Measurements from ENCODE around the gene LYRM7. TPM values are rescaled to one million over a fixed set of nuclear protein-coding genes. Genes with fewer than 3 reads are reported as not detected.

LYRM7 gene
- total RNA-seq, 4 donors from 2014 or later: 7.0 to 10.4 (median 8.0) TPM

DNA sequence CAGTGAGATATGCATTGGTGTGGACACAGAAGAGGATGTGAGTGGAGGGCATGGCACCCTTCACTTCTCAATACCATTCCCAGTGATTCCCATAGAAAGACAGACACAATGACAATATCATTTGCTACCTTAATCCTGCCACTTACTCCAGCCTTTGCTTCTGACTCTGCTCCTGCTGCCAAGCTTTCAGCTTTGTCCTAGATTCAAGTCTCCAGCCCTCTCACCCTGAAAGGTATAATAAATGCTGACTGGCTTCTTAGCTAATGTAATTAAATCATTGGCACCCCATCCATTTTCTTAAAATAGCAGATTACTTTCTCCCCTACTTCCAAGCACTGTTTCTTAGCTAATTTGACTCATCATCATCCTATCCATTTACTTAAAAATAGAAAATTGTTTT, 52.0 kb downstream of the LYRM7 start:
- Histone ChIP-seq H3K4me1 (peaks cover 7% of the 10 kb centered on the region), H3K9me3 (no peaks in the 10 kb centered on the region), H3K36me3 (no peaks in the 10 kb centered on the region), H3K27ac (no peak overlapping the region), H3K27me3 (no peaks in the 10 kb centered on the region), H3K4me3 (no peak overlapping the region)
- no peak for TF ChIP-seq POLR2AphosphoS5 (IDR thresholded peaks at IDR 0.05)
- TF ChIP-seq, protein P1, sequence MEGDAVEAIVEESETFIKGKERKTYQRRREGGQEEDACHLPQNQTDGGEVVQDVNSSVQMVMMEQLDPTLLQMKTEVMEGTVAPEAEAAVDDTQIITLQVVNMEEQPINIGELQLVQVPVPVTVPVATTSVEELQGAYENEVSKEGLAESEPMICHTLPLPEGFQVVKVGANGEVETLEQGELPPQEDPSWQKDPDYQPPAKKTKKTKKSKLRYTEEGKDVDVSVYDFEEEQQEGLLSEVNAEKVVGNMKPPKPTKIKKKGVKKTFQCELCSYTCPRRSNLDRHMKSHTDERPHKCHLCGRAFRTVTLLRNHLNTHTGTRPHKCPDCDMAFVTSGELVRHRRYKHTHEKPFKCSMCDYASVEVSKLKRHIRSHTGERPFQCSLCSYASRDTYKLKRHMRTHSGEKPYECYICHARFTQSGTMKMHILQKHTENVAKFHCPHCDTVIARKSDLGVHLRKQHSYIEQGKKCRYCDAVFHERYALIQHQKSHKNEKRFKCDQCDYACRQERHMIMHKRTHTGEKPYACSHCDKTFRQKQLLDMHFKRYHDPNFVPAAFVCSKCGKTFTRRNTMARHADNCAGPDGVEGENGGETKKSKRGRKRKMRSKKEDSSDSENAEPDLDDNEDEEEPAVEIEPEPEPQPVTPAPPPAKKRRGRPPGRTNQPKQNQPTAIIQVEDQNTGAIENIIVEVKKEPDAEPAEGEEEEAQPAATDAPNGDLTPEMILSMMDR (IDR thresholded peaks at IDR 0.05): no peak
- no peak for DNase-seq (ENCODE audit: low spot score in 2 of 2)

DNA sequence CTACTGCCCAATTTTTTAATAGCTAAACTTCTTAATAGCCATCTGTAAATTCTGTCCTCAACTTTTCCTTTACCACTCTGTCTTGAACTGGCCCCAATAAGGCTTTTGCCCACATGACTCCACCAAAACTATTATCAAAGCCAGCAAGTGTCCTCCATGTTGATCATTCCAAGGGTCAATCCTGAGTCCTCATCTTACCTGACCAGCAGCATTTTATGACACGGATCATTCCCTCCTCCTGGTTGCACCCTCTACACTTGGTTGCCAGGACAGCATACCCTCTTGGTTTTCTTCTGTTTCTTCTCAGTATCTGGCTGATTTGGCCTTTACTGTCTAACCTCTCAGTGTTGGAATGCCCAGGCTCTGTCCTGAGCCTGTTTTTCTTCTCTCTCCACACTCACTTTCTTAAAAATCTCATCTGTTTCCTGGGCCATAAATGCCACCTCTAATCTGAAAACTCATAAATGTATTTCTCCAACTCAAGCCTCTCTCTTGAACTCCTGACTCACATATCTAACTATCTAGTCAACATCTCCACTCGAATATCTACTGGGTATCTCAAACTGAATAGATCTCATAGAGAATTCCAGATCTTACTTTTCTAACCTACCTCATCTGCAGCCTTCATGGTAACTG, 53.1 kb downstream of the LYRM7 start:
- no peak for TF ChIP-seq EP300 (IDR thresholded peaks at IDR 0.05)
- TF ChIP-seq POLR2AphosphoS5 (IDR thresholded peaks at IDR 0.05): no peak
- TF ChIP-seq POLR2A (IDR thresholded peaks at IDR 0.05): no peak
- Histone ChIP-seq H3K9me3 (no peaks in the 10 kb centered on the region), H3K36me3 (no peaks in the 10 kb centered on the region), H3K27me3 (no peaks in the 10 kb centered on the region), H3K4me1 (peaks cover 10% of the 10 kb centered on the region), H3K27ac (no peak overlapping the region), H3K4me3 (no peak overlapping the region)
- DNase-seq (ENCODE audit: low spot score in 2 of 2): no peak
- WGBS: 76% methylated on average over 2 of the region's 2 CpGs

DNA sequence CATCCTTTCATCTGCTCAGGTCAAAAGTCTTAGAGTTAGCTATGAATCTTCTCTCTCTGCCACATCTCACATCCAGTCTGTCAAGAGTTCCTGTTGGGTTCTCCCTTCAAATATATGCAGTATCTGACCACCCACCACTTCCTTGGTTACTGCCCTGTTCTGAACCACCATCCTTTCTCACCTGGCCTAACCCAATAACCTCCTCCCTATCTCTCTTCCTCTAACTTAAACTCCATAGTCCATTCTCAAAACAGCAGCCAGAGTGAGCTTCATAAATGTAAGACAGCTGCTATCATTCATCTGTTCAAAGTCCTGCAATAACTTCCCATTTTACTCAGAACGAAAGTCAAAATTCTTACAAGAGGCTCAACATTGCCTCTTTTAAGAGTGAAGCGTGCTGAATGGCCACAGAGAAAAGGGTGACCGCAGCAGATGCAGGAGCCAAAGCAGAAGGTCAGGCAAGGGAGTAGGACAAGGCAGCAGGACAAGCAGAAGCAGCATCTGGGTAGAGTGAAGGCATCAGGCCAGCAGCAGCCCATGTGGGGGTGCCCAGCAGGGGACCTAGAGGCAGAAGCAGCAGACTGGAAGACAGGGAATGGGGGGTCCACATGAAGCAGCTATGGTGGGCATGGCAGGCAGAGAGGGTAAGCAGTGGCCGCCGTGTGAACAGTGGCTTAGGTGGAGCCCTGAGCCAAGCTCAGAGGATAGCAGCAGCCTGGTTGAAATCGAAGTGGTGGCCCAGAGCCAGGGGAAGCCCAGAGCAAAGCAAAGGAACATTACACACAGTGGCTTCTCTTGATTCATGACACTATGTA, 53.9 kb downstream of the LYRM7 start:
- H3K4me3 ChIP-seq: no peak overlapping the region
- DNase-seq (ENCODE audit: low spot score in 2 of 2): no peak

DNA sequence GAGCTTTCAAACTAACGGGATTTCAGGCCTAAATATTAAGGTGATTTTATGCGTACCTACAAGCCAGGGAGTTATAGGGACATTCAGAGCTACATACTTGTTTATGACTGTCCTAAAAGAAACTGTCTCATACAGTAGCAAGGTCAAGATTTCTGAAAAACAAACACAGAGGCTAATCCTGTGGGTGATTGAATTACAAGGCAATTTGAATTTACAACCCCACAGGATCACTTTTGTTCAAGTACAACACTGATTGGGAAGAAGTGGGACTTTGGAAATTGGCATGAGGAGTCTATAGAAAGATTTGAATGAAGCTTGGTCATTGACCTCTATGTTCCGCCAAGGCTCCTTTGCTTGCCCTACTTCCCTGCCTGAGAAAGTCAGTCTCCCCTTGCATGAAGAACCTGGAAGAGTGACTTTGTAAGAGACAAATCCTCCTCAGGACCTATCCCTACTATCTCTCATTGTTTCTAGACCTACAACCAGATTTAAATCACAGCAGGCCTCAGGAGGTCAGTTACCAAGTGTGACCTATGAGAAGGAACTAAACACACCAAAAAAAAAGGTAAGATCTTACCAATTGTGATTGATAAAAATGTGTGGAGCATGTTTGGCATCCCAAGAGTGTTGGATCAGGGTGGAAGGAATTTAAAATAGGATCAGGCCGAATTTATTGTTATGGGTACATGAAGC, 54.7 kb downstream of the LYRM7 start:
- 91% methylated on average over 4 of the region's 4 CpGs for WGBS
- no peak overlapping the region for H3K27ac ChIP-seq
- no peak overlapping the region for H3K4me3 ChIP-seq
- no peaks in the 10 kb centered on the region for H3K27me3 ChIP-seq
- H3K9me3 ChIP-seq: no peaks in the 10 kb centered on the region
- DNase-seq (ENCODE audit: low spot score in 2 of 2): no peak
- no peaks in the 10 kb centered on the region for H3K36me3 ChIP-seq
- TF ChIP-seq POLR2A (IDR thresholded peaks at IDR 0.05) (no peak), EP300 (IDR thresholded peaks at IDR 0.05) (no peak), POLR2AphosphoS5 (IDR thresholded peaks at IDR 0.05) (no peak)
- TF ChIP-seq, protein P1 (IDR thresholded peaks at IDR 0.05): no peak
- peaks cover 11% of the 10 kb centered on the region for H3K4me1 ChIP-seq

More for the DNA sequence above, 53.9 kb downstream of the LYRM7 start:
- no peaks in the 10 kb centered on the region for H3K27me3 ChIP-seq
- no peaks in the 10 kb centered on the region for H3K36me3 ChIP-seq
- no peak overlapping the region for H3K27ac ChIP-seq
- 68% methylated on average over 6 of the region's 6 CpGs for WGBS
- TF ChIP-seq POLR2AphosphoS5 (IDR thresholded peaks at IDR 0.05): no peak
- H3K4me1 ChIP-seq: peaks cover 11% of the 10 kb centered on the region
- no peaks in the 10 kb centered on the region for H3K9me3 ChIP-seq

DNA sequence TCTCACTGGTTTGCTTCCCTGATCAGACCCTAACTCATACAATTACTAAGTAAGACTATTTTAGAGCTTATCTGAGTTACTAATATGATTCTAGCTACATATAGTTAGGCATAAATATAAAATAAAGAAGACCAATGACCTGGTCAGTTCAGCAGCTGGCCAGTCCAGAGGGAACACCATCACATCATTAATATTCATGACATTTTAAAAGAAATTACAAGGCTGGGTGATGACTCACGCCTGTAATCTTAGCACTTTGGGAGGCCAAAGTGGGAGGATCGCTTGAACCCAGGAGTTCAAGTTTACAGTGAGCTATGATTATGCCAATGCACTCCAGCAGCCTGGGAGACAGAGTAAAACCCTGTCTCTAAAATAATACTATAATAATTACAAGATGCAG, 56.2 kb downstream of the LYRM7 start:
- DNase-seq (ENCODE audit: low spot score in 2 of 2): no peak
- Histone ChIP-seq H3K4me3 (no peak overlapping the region), H3K36me3 (no peaks in the 10 kb centered on the region), H3K27me3 (no peaks in the 10 kb centered on the region), H3K27ac (no peak overlapping the region), H3K4me1 (peaks cover 9% of the 10 kb centered on the region), H3K9me3 (no peaks in the 10 kb centered on the region)
- TF ChIP-seq, protein P1 (IDR thresholded peaks at IDR 0.05): no peak
- TF ChIP-seq EP300 (IDR thresholded peaks at IDR 0.05) (no peak), POLR2AphosphoS5 (IDR thresholded peaks at IDR 0.05) (no peak), POLR2A (IDR thresholded peaks at IDR 0.05) (no peak)
- WGBS: 91% methylated on average over 2 of the region's 2 CpGs

DNA sequence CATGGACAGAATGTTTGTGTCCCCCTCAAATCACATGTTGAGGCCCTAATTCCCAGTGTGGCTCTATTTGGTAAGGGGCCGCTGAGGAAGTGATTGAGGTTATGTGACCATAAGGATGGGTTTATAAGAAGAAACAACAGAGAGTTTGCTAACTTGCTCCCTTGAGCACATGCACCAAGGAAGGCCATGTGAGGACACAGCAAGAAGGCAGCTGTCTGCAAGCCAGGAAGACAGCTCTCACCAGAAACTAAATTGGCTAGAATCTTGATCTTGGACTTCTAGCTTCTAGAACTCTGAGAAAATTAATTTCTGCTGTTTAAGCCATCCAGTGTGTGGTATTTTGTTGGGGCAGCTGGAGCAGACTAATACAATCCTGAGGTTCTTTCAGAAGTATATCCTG, 57.9 kb downstream of the LYRM7 start:
- Histone ChIP-seq H3K9me3 (no peaks in the 10 kb centered on the region), H3K4me1 (peaks cover 4% of the 10 kb centered on the region), H3K36me3 (no peaks in the 10 kb centered on the region), H3K27ac (no peak overlapping the region), H3K27me3 (no peaks in the 10 kb centered on the region), H3K4me3 (no peak overlapping the region)
- DNase-seq (ENCODE audit: low spot score in 2 of 2): no peak
- TF ChIP-seq EP300 (IDR thresholded peaks at IDR 0.05) (no peak), POLR2A (IDR thresholded peaks at IDR 0.05) (no peak), POLR2AphosphoS5 (IDR thresholded peaks at IDR 0.05) (no peak)
- TF ChIP-seq, protein P1 (IDR thresholded peaks at IDR 0.05): no peak
- WGBS: 70% methylated on average over 1 of the region's 1 CpG
